ENCODE measurements around the gene F2.
"Not testable (repeated sequence)": the region's sequence is repeated elsewhere in the genome, so short reads cannot be mapped to it uniquely, and the experiment has no call there.

Gene F2

DNA sequence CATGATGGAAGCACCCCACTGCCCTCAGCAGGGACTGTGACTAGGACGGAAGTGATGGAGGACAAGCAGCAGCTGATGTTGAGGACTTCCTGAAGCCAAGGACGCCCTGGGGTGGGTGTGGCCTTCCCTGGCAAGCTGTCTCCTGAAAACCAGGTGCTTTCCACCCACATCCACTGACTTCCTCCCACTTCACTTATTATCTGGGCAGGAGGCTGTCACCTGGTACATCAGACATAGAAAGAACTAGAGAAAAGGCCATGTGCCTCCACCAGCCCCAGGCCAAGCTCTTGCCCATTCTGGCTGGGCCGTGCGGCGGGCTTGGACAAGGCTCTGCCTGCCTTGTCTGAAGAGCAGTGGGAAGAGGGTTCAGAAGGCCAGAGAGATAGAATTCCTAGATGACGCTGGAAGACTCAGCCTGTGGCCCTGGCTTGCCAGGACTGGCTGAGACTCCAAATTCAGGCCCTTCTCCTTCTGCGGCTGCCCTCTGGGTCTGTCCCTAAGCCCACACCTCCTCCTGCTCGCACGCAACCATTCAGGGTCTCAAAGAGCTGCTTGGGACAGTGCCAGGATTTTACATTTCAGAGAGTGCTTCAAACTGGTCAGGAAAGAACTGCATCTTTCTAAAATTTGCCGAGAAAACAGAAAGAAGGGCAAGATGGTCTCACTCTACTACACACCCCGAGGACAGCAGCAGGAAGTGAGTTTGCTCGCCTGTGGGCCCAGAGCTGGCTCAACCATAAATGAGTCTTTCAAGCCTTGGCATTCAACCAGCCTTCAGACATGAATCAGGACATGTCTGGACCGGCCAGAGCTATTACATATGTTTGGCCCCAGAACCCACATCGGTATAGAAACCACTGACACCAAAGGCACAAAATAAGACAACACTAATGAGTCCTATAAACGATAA, 31.9 kb upstream of the F2 start:
- no peak for DNase-seq (ENCODE audit: low read depth)

DNA sequence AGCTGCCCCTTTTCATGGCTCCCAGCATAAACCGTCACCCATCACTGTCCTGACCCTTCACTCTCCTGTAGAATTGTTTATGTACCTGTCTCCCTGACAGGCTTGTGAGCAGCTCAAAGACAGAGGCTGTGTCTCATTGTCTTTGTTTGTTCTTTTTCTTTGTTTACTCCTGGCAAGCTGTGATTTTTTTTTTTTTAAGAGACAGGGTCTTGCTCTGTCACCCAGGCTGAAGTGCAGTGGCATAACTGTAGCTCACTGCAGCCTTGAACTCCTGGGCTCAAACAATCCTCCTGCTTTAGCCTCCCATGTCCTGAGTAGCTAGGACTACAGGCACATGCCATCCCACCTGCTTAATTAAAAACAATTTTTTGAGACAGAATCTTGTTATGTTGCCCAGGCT, 28.3 kb upstream of the F2 start:
- no peak for DNase-seq (ENCODE audit: low read depth)

DNA sequence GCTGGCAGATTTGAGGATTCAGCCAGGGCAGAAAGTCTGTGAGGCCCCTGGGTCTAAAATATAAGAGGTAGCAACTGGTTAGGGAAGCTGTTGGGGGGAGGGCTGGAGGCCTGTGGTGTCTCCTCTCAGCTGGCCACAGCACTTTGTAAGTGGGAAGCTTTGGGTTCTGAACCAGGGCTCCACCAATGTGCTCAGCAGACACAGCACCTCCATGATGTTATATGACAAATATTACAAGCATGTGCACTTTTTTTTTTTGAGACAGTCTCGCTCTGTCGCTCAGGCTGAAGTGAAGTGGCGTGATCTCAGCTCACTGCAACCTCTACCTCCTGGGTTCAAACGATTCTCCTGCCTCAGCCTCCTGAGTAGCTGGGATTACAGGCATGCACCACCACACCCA, 26.6 kb upstream of the F2 start:
- no peak for DNase-seq (ENCODE audit: low read depth)

DNA sequence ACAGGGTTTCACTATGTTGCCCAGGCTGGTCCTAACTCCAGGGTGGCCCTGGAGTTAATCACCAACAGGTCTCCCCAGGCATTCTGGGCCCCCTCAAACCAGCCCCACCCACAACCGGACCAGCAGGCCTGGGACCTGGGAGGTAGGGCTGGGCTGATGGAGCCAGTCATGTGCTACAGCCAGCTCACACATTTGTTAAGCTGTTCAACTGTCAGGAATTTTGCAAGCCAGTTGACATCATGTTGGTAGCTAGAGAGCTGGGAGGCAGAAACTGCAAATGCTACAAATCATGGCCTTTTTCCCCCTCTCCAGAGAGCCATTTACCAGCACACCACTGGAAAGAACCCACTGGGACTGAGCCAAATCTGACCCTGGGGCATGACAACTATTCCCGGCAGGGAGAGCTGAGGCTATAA, 25.4 kb upstream of the F2 start:
- no peak for DNase-seq (ENCODE audit: low read depth)

GRCh38 chr11:46694072-46694471, 24.9 kb upstream of the F2 start:
- DNase-seq (ENCODE audit: low read depth) = no peak

- no peak for DNase-seq (ENCODE audit: low read depth)
These were observed 24.4 kb upstream of the F2 start for GRCh38 chr11:46694607-46695006.

DNA sequence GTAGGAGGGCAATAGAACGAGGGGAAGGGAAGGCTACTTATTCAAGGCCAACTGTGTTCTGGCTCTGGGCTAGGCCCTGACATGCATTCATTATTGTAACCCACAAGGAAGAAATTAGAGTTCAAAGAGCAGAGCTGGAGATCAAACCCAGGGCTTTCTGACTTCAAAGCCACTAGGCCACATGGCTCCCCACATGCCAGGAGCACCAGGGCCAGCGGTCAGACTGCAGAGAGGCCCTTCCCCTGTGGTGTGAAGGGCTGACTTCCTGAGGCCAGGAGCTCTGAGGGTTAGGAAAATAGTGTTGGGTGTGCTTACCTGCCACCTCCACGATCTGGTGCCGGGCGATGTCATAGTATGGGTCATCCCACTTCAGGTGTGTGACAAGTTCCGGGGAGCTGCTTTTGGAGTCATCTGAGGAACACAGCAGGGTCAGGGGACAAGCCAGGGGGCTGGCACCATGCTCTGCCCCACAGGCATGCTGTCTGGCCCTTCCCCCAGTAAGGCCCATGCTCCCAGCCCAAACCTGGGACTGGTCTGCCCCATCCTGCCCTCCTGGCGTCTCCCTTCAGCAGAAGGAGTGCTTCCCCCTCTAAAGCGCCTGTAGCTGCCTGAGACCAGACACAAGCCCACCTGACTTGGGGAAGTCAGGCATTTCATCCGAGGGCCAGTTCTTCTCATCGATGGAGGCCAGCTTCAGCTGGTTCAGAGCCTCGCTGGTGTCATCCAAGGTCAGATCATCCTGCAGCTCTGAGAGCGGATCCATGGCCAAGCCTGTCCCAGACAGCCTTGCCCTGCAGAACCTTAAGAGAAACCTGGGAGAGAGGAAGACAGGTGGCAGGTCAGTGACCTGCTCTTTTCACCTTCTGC, 23.4 kb upstream of the F2 start:
- DNase-seq (ENCODE audit: low read depth) = no peak

GRCh38 chr11:46696212-46696558, 22.8 kb upstream of the F2 start:
- no peak for DNase-seq (ENCODE audit: low read depth)

DNA sequence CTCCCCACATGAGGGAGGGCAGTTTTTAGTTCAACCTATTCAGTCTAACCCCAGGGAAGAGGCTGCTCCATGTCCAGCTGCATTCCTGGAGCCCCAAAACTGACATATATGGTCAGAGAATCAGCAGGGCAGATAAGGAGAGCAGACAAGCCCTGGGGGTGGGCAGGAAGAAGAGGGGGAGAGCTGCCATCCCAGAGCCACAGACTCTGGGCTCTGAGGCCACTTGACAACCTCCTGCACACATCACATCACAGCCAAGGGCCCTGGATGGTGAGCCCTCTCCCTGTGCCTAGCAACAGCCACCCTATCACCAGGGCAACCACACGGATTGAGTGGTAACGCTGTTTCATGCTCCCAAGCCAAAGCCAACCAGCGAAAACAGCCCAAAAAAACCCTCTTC, 21.7 kb upstream of the F2 start:
- DNase-seq (ENCODE audit: low read depth) = no peak

GRCh38 chr11:46697723-46698122, 21.3 kb upstream of the F2 start:
- DNase-seq (ENCODE audit: low read depth) = no peak

GRCh38 chr11:46698597-46698996, 20.4 kb upstream of the F2 start:
- no peak for DNase-seq (ENCODE audit: low read depth)

- DNase-seq (ENCODE audit: low read depth) = peak; percentile 98
These were observed 18.6 kb upstream of the F2 start, which contains the start of the genes ARHGAP1 and ZNF408 for GRCh38 chr11:46700241-46701077. Gene ARHGAP1, minus strand, starts transcription at chr11:46700619. Its CDS starts 4,512 bp downstream, at chr11:46696107. Gene ZNF408, plus strand, starts transcription at chr11:46701031. Its CDS starts 17 bp downstream, at chr11:46701048.

DNA sequence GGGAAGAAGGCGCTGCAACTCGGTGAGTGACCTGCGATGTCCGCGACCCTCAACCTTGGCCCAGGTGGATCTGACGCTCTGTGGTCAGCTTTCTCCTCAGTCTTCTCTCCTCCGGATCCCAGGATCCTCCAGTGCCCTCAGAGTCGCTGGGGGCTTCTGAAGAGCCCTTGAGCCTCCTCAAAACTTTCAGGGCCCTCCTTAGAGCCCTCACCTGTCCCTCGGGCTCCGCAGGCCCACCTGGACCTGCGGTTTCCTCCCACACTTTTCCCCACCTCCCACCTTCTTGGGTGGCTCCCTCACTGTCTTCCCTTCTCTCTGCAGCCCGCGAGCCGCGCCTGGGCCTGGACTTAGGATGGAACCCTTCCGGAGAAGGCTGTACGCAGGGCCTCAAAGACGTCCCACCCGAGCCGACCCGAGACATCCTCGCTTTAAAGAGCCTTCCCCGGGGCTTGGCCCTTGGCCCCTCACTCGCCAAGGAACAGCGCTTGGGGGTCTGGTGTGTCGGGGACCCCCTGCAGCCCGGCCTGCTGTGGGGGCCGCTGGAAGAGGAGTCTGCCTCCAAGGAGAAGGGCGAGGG, 17.8 kb upstream of the F2 start:
- no peak for DNase-seq (ENCODE audit: low read depth)

GRCh38 chr11:46705070-46705688, 13.8 kb upstream of the F2 start:
- DNase-seq (ENCODE audit: low read depth) = no peak

DNA sequence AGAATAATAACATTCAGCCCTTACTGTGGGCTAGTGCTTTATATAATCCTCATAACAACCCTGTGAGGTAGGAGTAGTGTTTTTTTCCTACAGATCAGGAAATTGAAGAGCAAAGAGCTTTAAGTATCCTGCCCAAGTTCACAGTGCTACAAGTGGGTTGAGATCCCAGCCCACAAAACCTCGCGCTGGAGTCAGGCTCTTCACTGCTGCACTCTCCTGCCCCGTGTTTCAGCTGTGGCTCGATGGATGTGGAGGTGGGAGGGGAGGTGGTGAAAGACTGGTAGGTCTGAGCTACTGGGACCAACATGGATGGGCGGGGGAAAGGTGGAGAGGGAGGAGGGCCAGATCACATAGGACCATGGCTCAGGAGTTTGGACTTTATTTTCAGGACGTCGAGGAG, 12.1 kb upstream of the F2 start:
- DNase-seq (ENCODE audit: low read depth) = no peak

- DNase-seq (ENCODE audit: low read depth) = not testable (repeated sequence)
These were observed 9.7 kb upstream of the F2 start for GRCh38 chr11:46709351-46709750.

- no peak for DNase-seq (ENCODE audit: low read depth)
These were observed 8.2 kb upstream of the F2 start for GRCh38 chr11:46710821-46711269.

GRCh38 chr11:46711303-46711702, 7.7 kb upstream of the F2 start:
- no peak for DNase-seq (ENCODE audit: low read depth)

- DNase-seq (ENCODE audit: low read depth) = no peak
These were observed 6.0 kb upstream of the F2 start for GRCh38 chr11:46712874-46713576.

GRCh38 chr11:46717825-46718154, 1.2 kb upstream of the F2 start:
- not testable (repeated sequence) for DNase-seq (ENCODE audit: low read depth)

Data from activated T-cell treated with anti-CD3 and anti-CD28 coated beads for 48 hours (primary cell).